ENCODE data around the gene SCN4A. TPM values are rescaled to one million over a fixed set of nuclear protein-coding genes. Genes with fewer than 3 reads are reported as not detected.
"Not testable (repeated sequence)": the region's sequence is repeated elsewhere in the genome, so short reads cannot be mapped to it uniquely, and the experiment has no call there.

The SCN4A gene
- total RNA-seq, 2 donors from 2014 or later: 0.32 to 0.37 TPM

GRCh38 chr17:63983320-63983719 is 10.6 kb upstream of the SCN4A start:
- Mint-ChIP-seq H3K9me3 (no peaks in the 10 kb centered on the region), H3K27ac (no peak overlapping the region), H3K27me3 (no peaks in the 10 kb centered on the region), H3K4me3 (no peak overlapping the region), H3K4me1 (peaks cover 7% of the 10 kb centered on the region), H3K36me3 (ENCODE audit: low read depth) (no peaks in the 10 kb centered on the region)
- no peak for ATAC-seq (replicated peaks)

GRCh38 chr17:63982641-63983040 is 9.9 kb upstream of the SCN4A start:
- not testable (repeated sequence) for H3K4me3 Mint-ChIP-seq; H3K4me1 Mint-ChIP-seq; ATAC-seq (replicated peaks); H3K9me3 Mint-ChIP-seq; H3K27ac Mint-ChIP-seq; H3K27me3 Mint-ChIP-seq; H3K36me3 Mint-ChIP-seq (ENCODE audit: low read depth)

GRCh38 chr17:63978272-63979200 is 5.8 kb upstream of the SCN4A start:
- Mint-ChIP-seq H3K4me1 (peaks cover 9% of the 10 kb centered on the region), H3K36me3 (ENCODE audit: low read depth) (no peaks in the 10 kb centered on the region), H3K4me3 (no peak overlapping the region), H3K27me3 (no peaks in the 10 kb centered on the region), H3K27ac (no peak overlapping the region), H3K9me3 (no peaks in the 10 kb centered on the region)
- no peak for ATAC-seq (replicated peaks)

GRCh38 chr17:63976702-63977101 is 4.0 kb upstream of the SCN4A start:
- H3K36me3 Mint-ChIP-seq (ENCODE audit: low read depth): no peaks in the 10 kb centered on the region
- H3K4me1 Mint-ChIP-seq: peaks cover 9% of the 10 kb centered on the region
- no peak overlapping the region for H3K4me3 Mint-ChIP-seq
- H3K9me3 Mint-ChIP-seq: no peaks in the 10 kb centered on the region
- no peaks in the 10 kb centered on the region for H3K27me3 Mint-ChIP-seq
- H3K27ac Mint-ChIP-seq: no peak overlapping the region
- no peak for ATAC-seq (replicated peaks)

GRCh38 chr17:63975541-63976092 is 2.9 kb upstream of the SCN4A start:
- no peaks in the 10 kb centered on the region for H3K36me3 Mint-ChIP-seq (ENCODE audit: low read depth)
- H3K9me3 Mint-ChIP-seq: no peaks in the 10 kb centered on the region
- peak; percentile 58 for ATAC-seq (replicated peaks)
- no peak overlapping the region for H3K4me3 Mint-ChIP-seq
- peaks cover 9% of the 10 kb centered on the region for H3K4me1 Mint-ChIP-seq
- no peaks in the 10 kb centered on the region for H3K27me3 Mint-ChIP-seq
- H3K27ac Mint-ChIP-seq: no peak overlapping the region

- Mint-ChIP-seq H3K36me3 (ENCODE audit: low read depth) (no peaks in the 10 kb centered on the region), H3K4me1 (peaks cover 9% of the 10 kb centered on the region), H3K4me3 (no peak overlapping the region), H3K27ac (no peak overlapping the region), H3K9me3 (no peaks in the 10 kb centered on the region), H3K27me3 (no peaks in the 10 kb centered on the region)
- peak; percentile 71 for ATAC-seq (replicated peaks)
Measured at GRCh38 chr17:63974594-63975192, 2.0 kb upstream of the SCN4A start.

- H3K9me3 Mint-ChIP-seq: no peaks in the 10 kb centered on the region
- no peak overlapping the region for H3K4me3 Mint-ChIP-seq
- no peak overlapping the region for H3K27ac Mint-ChIP-seq
- no peaks in the 10 kb centered on the region for H3K36me3 Mint-ChIP-seq (ENCODE audit: low read depth)
- peaks cover 9% of the 10 kb centered on the region for H3K4me1 Mint-ChIP-seq
- no peak for ATAC-seq (replicated peaks)
- no peaks in the 10 kb centered on the region for H3K27me3 Mint-ChIP-seq
Measured at GRCh38 chr17:63973930-63974593, 1.3 kb upstream of the SCN4A start.

GRCh38 chr17:63973247-63973646 is 529 bp upstream of the SCN4A start:
- Mint-ChIP-seq H3K36me3 (ENCODE audit: low read depth) (no peaks in the 10 kb centered on the region), H3K27ac (no peak overlapping the region), H3K4me3 (no peak overlapping the region), H3K27me3 (no peaks in the 10 kb centered on the region), H3K9me3 (no peaks in the 10 kb centered on the region), H3K4me1 (peaks cover 9% of the 10 kb centered on the region)
- no peak for ATAC-seq (replicated peaks)

- no peak for ATAC-seq (replicated peaks)
- Mint-ChIP-seq H3K9me3 (no peaks in the 10 kb centered on the region), H3K4me3 (no peak overlapping the region), H3K36me3 (ENCODE audit: low read depth) (no peaks in the 10 kb centered on the region), H3K27me3 (no peaks in the 10 kb centered on the region), H3K27ac (no peak overlapping the region), H3K4me1 (peaks cover 10% of the 10 kb centered on the region)
Measured at GRCh38 chr17:63969278-63969677, 3.4 kb downstream of the SCN4A start.

- H3K27ac Mint-ChIP-seq: no peak overlapping the region
- H3K27me3 Mint-ChIP-seq: no peaks in the 10 kb centered on the region
- peak; percentile 74 for ATAC-seq (replicated peaks)
- peaks cover 9% of the 10 kb centered on the region for H3K4me1 Mint-ChIP-seq
- no peaks in the 10 kb centered on the region for H3K9me3 Mint-ChIP-seq
- H3K36me3 Mint-ChIP-seq (ENCODE audit: low read depth): no peaks in the 10 kb centered on the region
- H3K4me3 Mint-ChIP-seq: no peak overlapping the region
Measured at GRCh38 chr17:63967953-63968352, 4.8 kb downstream of the SCN4A start.

GRCh38 chr17:63966646-63967264 is 6.0 kb downstream of the SCN4A start:
- Mint-ChIP-seq H3K4me3 (no peak overlapping the region), H3K36me3 (ENCODE audit: low read depth) (no peaks in the 10 kb centered on the region), H3K27ac (peak overlapping the region; percentile 1), H3K4me1 (peaks cover 9% of the 10 kb centered on the region), H3K27me3 (no peaks in the 10 kb centered on the region), H3K9me3 (no peaks in the 10 kb centered on the region)
- peak; percentile 87 for ATAC-seq (replicated peaks)

- Mint-ChIP-seq H3K4me3 (no peak overlapping the region), H3K27me3 (no peaks in the 10 kb centered on the region), H3K9me3 (no peaks in the 10 kb centered on the region), H3K36me3 (ENCODE audit: low read depth) (no peaks in the 10 kb centered on the region), H3K4me1 (peaks cover 12% of the 10 kb centered on the region), H3K27ac (no peak overlapping the region)
- ATAC-seq (replicated peaks): no peak
Measured at GRCh38 chr17:63963123-63963522, 9.6 kb downstream of the SCN4A start.

- Mint-ChIP-seq H3K36me3 (ENCODE audit: low read depth) (no peaks in the 10 kb centered on the region), H3K27ac (no peak overlapping the region)
- ATAC-seq (replicated peaks): no peak
Measured at GRCh38 chr17:63962298-63962744, 10.4 kb downstream of the SCN4A start.

More at GRCh38 chr17:63962298-63962744, 10.4 kb downstream of the SCN4A start:
- no peaks in the 10 kb centered on the region for H3K27me3 Mint-ChIP-seq
- peaks cover 12% of the 10 kb centered on the region for H3K4me1 Mint-ChIP-seq
- no peak overlapping the region for H3K4me3 Mint-ChIP-seq
- no peaks in the 10 kb centered on the region for H3K9me3 Mint-ChIP-seq
